HG02763 (cell line): ENCODE data around the gene CUEDC1.
A peak's percentile ranks its signal among the peaks of the same experiment; 100 is the strongest.
"Not testable (repeated sequence)": the region's sequence is repeated elsewhere in the genome, so short reads cannot be mapped to it uniquely, and the experiment has no call there.

ENCODE experiments used
- ATAC-seq: cut with Tn5 transposase; IDR thresholded peaks from one replicate; pipeline ENCODE4 v1.9.1; 2021; ENCODE audit warnings: mild to moderate bottlenecking, moderate library complexity; ENCODE audit not compliant: unreplicated experiment

CUEDC1 gene

DNA sequence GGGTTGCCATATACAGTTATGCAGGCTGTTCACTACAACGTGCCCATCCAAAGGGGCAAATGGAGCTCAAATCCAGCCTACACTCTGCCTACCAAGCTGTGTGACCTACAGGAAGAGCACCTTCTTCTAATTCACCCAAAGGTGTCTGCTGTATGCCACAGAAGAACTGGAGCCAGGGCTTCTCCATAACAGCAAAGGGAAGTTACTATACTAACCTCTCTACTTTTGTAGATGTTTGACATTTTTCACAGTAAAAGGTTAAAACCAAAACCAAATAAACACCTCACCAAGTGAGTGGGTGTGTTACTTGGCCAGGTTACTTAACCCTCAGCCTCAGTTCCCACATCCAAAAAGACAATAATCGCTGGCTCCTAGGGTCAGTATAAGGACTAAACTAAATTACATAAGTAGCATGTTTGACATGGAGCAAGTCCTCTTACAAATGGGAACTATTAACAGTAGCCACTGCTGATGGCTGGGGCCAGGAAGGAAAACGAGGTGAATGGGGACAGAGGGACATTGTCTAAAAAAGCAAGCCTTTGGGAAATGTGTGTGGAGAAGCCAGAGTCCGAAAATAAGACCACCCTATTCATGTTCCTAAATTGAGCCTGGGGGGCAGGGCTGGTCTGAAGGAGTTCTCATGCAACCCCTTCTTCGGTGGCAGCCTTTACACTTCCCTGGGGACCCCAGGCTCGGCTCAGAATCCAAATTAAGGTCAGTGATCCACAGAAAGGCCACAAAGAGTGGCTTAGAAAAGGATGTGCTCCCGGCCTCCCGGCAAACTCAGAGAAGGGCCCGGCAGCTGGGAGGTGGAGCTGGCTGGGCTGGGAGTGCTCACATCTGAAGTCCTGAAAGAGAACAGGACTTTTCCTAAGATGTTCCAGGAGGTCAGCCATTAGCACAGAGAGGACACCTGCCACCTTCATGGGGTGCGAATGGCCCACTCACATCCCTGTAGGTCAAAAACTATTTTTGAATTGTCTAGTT lies 13.5 kb downstream of the CUEDC1 start:
- no peak for ATAC-seq

DNA sequence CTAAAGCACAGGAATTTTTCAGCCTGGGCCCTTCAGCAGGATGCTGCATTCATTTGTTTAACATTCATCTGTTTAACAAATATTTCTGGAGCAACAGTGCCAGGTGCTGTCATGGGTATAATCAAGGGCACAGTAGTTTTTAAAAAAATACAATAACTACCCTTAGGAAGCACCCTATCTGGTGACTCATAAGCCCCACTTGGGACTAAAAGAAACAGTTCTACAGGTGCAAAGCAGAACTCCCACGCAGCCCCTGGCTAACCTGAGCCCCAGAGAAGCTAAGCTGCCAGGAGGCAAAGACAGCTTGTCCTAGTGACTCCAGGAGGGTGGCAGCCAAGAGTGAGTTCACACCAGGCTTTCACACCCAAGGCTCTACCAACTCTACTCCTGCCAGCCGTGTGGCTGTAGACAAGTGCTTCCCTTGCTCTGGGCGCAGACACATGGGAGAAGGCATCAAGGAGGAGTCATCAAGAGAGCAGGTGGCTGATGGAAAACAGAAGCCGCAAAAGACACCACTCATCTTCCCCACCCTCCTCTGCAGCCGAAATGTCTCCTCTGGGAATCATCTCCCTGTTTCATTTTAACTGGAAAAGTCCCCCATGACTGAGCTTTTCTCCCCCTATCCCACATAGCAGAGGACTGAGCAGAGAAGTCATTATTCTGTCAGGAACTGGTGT lies 14.4 kb downstream of the CUEDC1 start:
- no peak for ATAC-seq

DNA sequence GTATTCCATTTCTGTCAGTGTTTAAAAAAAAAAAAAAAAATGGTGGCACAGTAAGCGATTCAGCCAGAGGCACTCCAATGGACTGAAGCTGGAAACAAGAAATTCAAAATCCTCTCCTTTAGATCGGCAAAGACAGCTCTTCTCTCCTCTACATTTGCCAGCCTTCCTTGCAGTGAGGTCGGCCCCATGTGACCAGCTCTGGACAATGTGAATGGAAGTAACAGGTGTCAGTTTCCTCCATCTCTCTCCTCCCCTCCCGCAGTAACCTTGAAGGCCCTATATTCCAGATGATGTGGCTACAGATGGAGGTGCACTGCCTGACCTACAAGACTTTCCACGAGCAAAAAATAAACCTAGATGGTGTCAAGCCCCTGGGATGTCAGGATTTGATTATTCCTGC lies 15.0 kb downstream of the CUEDC1 start:
- ATAC-seq: no peak

DNA sequence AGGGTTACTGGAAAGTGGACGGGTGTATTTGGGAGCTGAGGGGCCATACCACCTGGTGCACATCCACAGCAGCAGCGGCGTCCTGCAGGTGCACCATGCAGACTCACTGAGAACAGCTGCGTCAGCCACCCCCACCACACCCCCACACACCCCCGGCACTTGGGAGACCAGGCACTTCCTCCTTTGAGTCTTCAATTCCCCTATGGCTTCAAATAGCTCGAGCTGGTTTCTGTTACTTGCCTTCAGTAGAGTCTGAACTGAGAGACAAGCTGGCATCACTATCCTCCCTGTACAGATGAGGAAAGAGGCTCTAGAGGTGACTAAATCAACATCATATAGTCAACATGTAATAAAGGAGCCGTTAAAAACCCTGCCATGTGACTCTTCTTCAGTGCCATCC lies 15.4 kb downstream of the CUEDC1 start:
- peak; percentile 55 for ATAC-seq

DNA sequence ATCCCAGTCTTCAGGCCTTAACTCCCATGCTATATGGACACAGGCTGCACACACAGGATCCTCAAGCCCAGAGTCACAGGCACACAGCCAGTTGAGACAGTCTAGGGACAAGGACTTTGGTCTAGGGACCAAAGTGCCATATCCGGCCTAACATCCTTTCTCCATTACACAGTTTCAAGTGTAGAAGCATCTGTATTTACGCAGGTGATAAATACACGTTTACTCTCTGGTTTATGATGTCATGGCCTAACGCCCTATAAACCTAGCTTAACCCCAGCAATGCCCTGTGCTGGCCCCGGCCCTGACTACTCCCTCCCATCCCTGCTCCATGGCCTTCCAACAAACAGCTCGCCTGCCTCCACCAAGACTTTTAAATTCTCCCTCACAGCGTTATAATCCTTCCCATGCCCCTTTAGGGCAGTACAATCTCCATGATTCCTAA lies 17.1 kb downstream of the CUEDC1 start:
- no peak for ATAC-seq

DNA sequence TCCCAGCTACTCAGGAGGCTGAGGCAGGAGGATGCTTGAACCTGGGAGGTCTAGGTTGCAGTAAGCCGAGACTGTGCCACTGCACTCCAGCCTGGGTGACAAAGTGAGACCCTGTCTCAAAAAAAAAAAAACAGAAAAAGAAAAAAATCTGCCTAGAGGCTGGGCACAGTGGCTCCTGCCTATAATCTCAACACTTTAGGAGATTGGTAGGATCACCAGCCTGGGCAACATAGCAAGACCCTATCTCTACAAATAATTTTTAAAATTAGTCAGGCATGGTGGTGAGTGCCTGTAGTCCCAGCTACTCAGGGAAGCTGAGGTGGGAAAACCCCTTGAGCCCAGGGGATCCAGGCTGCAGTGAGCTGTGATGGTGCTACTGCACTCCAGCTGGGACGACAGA lies 17.7 kb downstream of the CUEDC1 start:
- no peak for ATAC-seq

DNA sequence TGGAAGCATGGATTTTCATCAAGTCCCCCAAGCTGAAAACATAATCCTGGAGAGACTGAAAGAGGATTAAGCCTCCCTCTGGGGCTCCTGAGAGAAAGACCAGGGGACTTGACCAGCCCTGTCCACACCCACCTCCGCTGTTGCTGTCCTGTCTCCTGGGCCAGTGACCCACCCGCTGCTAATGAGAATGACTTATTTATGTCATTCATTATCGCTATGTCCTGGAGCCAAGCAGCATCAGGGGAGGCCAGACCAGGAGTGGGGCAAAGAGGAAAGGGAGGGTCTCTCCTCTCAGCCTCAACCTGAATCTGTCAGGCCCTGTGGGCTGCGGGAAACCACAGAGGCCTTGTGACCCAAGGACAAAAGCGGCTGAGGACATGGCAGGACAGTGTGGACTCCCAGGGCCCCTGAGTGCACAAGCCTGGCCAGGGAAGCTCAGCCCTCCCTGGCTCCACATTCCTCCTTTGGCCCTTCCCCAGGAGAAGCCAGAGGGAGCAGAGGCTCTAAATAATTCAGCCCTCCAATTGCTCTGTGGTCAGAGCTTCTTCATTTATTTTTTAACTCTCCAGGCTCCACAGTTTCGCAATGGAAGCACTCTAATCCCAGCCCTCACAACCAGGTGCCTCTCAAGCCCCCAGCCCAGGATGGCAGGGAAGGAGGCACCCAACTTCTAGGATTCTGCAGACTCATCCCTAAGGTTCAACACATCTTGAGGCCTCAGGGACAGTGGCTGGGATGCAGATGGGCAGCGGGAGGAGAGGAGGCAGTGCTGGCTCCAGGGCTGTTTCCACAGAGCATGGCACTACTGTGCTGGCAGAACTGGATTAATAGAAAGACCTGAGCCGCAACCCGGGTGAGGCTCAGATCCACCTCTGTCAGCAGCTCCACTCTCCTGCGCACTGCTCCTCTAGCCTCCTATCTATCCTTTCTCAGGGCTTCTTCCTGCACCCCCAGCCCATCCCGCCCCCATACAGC lies 19.1 kb downstream of the CUEDC1 start:
- ATAC-seq: no peak

DNA sequence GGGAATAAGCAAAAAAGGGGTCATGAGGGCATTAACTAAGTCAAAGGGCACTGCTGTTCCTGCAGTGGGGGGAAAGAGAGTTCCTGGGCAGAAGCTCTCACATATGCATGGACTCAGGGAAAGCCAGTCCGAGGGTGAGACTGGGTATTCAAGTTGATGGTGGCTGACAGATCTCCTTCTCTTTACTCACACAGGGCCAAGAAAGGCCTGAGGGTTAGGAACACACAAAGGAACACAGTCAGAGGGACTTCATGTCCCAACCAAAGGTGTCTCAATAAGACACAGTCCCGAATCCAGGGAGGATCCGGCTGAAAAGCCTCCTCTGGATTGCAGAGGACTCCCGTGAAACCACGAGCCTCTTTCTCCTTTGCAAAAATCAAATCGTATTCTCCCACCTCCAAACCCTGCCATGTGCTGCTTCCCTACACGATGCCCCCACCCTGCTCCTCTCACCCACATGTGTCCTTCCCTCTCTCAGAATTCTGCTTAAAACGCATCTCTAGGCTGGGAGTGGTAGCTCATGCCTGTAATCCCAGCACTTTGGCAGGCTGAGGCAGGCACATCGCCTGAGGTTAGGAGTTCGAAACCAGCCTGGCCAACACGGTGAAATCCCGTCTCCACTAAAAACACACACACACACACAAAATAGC lies 23.6 kb downstream of the CUEDC1 start:
- no peak for ATAC-seq

DNA sequence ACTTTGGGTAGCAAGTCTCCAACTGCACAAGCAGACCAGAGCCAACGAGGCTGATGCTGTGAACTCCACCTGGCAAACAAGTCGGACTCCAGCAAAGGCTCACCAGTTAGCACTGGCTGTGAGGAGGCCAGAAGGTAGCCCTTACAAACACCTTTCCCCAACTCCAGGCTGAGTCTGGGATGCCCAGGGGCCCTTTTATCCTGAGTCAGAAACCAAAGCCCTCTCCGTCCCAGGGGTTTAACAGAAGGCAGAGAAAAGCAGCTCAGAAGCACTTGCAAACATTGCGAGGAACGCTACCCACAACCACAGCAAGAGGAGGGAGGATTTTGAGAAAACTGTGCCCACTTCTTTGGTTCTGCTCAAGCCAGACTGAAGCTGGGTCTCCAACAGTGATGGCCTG lies 25.0 kb downstream of the CUEDC1 start:
- ATAC-seq: no peak

DNA sequence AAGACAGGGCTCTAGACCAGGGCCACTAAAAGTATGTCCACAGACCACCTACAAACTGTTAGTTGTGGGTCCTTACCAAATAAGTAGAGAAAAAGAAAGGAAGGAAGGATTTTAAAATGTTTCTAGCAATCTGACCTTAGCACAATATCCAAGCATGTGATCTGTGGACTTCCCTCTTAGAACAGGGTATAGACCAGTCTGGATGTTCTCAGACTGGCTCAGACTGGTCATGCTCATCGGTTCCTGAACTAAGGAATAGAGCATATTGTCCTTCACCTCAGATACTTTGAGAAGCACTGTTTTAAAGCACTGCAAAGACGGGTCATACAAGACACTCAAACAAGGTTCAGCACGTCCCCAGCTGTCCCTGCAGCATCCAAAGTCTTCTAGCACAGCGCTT lies 25.8 kb downstream of the CUEDC1 start:
- no peak for ATAC-seq

DNA sequence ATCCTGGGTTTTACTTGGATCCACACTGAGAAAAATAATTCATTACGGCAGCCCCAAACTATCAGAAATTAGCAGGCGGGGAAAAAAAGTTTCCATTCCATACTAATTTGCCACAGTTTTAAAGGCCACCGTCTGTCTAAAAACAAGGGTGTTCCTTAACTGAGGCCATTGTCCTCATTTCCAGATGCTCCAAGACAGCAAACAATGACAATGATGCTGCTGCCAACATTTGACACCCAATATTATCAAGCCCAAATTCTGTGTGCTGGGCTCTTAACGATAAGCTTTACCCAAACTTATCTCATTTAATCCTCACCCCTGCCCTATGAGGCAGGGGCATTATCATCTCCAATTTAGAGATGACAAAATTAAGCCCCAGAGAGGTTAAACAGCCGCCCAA lies 26.3 kb downstream of the CUEDC1 start:
- ATAC-seq: no peak

DNA sequence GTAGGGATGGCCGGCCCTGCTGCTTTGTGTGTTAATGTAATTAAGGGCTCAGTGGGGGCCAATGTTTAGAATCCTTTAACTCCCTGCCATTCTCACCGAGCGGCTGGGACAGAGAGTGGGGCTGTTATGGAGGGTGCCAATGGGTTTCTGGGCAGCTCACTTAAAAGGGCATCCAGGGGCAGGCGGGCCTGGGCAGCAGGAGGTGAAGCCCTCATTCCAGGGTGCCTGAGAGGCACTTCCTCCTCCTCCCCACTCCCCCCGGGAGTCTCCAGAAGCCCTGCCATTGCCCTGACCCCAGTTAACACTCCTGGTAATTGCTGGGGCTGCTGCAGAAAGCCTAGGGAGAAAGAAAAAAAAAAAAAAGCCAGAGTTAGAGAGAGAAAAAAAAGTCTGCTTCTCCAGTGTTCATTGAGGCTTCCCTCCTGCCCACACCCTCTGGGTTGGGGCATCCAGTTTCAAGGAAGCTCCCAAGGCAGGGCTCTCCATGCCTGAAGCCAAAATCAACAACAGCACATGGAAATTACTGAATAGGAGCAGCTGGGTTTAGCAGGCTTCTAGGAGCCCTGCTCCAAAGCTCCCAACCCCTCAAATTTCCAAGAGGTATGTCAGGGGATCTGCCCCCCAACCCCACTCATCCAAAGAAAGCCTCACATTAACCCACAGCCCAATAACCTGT lies 28.0 kb downstream of the CUEDC1 start:
- no peak for ATAC-seq

DNA sequence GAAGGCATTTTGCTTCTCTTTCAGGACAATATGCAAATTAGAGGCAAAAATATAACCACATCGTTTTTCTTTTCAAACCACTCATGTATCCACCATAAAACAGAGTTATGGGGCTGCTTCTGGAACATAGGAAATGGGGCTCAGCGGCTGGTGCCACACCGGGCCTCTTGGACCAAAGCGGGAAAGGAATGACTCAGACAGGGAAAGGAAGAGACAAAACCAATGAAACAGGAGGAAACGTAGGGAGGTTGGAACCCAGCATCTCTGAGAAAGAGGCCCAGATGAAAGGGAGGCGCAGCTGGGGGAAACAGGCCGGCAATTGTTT lies 28.5 kb downstream of the CUEDC1 start:
- no peak for ATAC-seq

DNA sequence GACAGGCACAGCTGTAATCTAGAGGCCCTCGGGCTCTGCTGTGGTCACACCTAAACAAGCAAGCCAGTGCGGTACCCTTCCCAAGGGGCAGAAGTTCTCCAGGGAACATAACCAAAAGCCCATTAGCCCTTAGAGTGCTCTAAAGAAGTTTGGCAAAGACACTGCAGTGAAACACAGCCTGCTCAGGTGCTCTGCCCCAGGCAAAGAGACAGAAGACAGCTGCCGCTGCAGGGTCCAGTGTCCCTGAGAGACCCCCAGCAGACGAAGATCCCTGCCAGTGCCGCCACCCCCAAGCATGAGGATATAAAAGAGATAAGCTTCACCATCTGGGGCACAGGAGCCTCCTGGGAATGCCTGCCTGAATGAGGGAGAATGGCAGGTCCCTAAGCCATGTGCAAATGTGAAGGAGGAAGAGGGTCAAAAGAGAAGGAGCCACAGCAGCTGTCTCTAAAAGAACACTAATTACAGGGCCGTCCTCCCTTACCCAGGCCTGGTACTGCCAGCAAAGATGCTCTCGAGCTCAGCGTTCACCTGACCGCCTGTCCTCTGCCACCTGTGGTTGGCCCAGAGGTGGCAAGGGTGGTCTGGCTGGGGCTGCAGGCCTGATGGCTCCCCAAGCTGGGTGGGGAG lies 29.7 kb downstream of the CUEDC1 start:
- ATAC-seq: no peak

DNA sequence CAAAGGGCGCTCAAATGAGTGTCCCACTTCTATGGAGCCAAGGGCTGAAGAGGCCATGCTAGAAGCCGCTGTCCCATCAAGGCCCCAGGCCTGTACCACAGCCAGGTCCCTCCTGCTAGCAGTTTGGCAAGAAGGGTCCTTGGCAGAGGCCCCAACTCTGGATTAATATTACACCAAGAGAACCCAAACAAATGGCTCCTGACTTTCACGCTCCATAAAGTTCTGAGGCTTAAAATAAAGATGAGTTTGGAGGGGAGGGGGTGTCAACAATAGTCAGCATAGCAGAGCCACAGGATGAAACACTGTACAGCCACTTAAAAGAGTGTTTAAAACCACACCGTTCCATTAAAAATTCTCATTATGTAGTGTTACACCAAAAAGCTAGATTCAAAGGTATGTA lies 30.5 kb downstream of the CUEDC1 start:
- no peak for ATAC-seq

DNA sequence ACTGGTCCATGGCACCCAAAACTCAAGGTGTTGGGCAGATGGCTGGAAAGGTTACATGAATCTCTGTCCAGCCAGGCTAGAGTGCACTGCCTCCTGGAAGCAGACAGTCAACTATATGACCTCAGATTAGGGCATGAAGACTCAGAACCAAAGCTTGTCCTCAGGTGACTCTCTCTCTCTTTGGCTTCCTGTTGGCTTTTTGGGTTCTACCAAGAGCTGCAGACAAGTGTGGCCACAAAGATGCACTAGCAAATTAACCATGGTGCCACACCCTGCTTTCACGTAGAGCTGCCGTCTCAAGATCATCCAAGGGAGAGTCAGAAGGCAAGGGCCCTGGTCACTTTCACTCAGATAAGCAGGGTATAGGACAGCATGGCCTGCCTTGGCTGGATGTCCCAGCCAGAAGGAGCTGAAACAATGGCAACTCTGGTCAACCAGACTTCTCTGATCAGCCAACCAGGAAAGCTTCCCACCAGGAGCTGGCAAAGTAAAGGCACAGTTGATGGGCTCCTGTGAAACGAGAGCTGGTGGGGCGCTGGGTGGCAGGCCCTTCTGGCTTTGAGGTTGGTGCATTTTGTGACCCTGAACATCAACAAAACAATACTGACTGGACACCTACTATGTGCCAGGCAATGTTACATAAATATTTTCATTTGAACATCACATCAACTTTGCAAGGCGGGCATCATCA lies 31.9 kb downstream of the CUEDC1 start:
- no peak for ATAC-seq

DNA sequence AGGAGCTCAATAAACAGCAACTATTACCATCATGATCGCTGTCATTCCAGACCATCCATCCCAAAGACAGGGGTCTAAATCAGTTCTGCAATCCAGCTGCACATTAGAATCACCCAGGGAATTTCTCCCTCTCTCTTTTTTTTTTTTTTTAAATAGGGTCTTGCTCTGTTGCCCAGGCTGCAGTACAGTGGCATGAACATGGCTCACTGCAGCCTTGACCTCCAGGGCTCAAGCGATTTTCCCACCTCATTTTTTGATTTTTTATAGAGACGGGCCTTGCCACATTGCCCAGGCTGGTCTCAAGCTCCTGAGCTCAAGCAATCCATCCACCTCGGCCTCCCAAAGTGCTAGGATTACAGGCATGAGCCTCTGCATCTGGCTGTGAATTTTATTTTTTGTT lies 32.5 kb downstream of the CUEDC1 start:
- ATAC-seq: not testable (repeated sequence)

DNA sequence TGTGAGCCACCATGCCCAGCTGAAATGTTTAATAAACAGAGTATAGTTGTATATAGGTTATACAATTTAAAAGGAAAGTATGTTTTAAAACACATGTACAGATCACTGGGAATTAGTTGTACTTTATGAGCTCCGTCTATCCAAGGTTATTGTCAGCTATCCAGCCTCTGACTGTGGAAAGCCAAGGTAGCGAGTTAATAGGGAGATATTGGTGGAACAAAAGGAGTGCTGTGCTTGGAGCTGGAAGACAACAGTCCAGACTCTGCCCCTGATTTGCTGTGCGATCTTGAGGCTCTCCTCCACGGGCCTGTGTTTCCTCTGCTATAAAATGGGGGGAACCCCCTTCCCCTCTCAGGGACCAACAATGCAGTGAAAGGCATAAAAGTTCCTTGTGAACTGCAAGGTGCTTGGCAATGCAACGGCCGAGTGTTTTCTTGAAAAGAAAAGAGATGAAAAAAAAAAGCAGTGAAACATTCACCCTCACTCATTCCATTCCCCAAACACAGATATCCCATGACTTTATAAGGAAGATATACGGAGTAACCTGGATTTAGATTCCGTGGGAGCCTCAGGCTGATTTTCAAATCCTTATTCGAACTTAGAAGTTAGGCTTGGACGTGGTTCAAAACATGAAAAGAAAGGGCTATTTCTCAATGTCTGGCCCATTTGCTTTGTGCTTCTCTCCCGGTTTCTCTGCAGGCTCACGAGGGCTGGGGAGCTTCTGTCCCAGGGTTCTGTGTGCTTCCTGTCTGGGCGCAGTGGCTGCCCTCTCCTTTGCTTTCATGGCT lies 34.1 kb downstream of the CUEDC1 start:
- ATAC-seq: no peak
